IMR-90 (cell line): ENCODE measurements around the gene RANBP3.

ENCODE experiments used
- POLR2A ChIP-seq: IDR thresholded peaks from 2 replicates; pipeline ENCODE4 v1.6.1; 2012; ENCODE audit warnings: mild to moderate bottlenecking, low read depth, low read length
- RFX5 ChIP-seq: IDR thresholded peaks from 2 replicates; pipeline ENCODE4 v1.8.0; 2012; ENCODE audit warnings: low read depth, mild to moderate bottlenecking, low read length, moderate library complexity
- TF ChIP-seq, protein P1 (sequence below): conservative IDR thresholded peaks from 2 replicates; pipeline ENCODE4 v1.5.1; 2012; ENCODE audit warnings: mild to moderate bottlenecking, low read depth, low read length, improper control_type of control experiment
- TF ChIP-seq, protein P2 (sequence below): fragments of 150-350 bp; IDR thresholded peaks from 2 replicates; pipeline ENCODE4 v1.6.1; 2017; ENCODE audit warnings: mild to moderate bottlenecking, antibody characterized with exemption, low read length, low read depth

- TF ChIP-seq POLR2A (no peak), RFX5 (no peak)
- TF ChIP-seq, protein P1, sequence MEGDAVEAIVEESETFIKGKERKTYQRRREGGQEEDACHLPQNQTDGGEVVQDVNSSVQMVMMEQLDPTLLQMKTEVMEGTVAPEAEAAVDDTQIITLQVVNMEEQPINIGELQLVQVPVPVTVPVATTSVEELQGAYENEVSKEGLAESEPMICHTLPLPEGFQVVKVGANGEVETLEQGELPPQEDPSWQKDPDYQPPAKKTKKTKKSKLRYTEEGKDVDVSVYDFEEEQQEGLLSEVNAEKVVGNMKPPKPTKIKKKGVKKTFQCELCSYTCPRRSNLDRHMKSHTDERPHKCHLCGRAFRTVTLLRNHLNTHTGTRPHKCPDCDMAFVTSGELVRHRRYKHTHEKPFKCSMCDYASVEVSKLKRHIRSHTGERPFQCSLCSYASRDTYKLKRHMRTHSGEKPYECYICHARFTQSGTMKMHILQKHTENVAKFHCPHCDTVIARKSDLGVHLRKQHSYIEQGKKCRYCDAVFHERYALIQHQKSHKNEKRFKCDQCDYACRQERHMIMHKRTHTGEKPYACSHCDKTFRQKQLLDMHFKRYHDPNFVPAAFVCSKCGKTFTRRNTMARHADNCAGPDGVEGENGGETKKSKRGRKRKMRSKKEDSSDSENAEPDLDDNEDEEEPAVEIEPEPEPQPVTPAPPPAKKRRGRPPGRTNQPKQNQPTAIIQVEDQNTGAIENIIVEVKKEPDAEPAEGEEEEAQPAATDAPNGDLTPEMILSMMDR: no peak
- TF ChIP-seq, protein P2, sequence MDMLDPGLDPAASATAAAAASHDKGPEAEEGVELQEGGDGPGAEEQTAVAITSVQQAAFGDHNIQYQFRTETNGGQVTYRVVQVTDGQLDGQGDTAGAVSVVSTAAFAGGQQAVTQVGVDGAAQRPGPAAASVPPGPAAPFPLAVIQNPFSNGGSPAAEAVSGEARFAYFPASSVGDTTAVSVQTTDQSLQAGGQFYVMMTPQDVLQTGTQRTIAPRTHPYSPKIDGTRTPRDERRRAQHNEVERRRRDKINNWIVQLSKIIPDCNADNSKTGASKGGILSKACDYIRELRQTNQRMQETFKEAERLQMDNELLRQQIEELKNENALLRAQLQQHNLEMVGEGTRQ: no peak
Measured at GRCh38 chr19:5937550-5937949, 40.4 kb downstream of the RANBP3 start.
